ENCODE results near the gene TMEM33. TPM values are rescaled to one million over a fixed set of nuclear protein-coding genes. Genes with fewer than 3 reads are reported as not detected.

TMEM33 gene
- total RNA-seq, 4 donors from 2014 or later: 18.2 to 67.4 (median 46.7) TPM

DNA sequence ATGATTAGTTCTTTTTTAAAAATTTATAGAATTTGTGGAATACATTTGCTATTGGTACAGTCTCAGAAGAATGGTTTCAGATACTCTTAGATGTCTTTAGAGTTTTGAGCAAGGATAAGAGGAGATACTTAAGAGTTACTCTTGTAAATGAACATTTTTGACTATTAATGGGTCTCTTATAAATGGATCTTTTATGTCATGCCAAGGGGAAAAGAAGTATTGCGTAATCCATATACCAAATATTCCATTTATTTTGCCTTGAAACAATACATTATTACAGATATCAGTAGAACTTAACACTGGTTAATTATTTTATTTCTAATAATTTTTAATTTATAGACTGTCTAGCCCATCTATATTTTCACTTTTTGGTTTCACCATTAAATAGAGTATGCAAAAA lies 29.2 kb downstream of the TMEM33 start:
- H3K4me3 ChIP-seq: no peak overlapping the region
- no peak for DNase-seq
- TF ChIP-seq, protein P1, sequence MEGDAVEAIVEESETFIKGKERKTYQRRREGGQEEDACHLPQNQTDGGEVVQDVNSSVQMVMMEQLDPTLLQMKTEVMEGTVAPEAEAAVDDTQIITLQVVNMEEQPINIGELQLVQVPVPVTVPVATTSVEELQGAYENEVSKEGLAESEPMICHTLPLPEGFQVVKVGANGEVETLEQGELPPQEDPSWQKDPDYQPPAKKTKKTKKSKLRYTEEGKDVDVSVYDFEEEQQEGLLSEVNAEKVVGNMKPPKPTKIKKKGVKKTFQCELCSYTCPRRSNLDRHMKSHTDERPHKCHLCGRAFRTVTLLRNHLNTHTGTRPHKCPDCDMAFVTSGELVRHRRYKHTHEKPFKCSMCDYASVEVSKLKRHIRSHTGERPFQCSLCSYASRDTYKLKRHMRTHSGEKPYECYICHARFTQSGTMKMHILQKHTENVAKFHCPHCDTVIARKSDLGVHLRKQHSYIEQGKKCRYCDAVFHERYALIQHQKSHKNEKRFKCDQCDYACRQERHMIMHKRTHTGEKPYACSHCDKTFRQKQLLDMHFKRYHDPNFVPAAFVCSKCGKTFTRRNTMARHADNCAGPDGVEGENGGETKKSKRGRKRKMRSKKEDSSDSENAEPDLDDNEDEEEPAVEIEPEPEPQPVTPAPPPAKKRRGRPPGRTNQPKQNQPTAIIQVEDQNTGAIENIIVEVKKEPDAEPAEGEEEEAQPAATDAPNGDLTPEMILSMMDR (IDR thresholded peaks at IDR 0.05): no peak
- TF ChIP-seq POLR2A (IDR thresholded peaks at IDR 0.05): no peak
- peaks cover 0 to 8% (median 0%) of the 10 kb centered on the region in 4 donors for H3K9me3 ChIP-seq
- no peaks in the 10 kb centered on the region for H3K36me3 ChIP-seq
- H3K27me3 ChIP-seq: no peaks in the 10 kb centered on the region
- no peak overlapping the region for H3K27ac ChIP-seq
- no peaks in the 10 kb centered on the region for H3K4me1 ChIP-seq

- DNase-seq: no peak
- Histone ChIP-seq H3K27me3 (no peaks in the 10 kb centered on the region), H3K36me3 (no peaks in the 10 kb centered on the region), H3K9me3 (peaks cover 0 to 8% (median 0%) of the 10 kb centered on the region in 4 donors), H3K4me1 (no peaks in the 10 kb centered on the region), H3K27ac (no peak overlapping the region), H3K4me3 (no peak overlapping the region)
- TF ChIP-seq, protein P1 (IDR thresholded peaks at IDR 0.05): no peak
- TF ChIP-seq POLR2A (IDR thresholded peaks at IDR 0.05): no peak
These were observed 32.2 kb downstream of the TMEM33 start for GRCh38 chr4:41967392-41967791.

DNA sequence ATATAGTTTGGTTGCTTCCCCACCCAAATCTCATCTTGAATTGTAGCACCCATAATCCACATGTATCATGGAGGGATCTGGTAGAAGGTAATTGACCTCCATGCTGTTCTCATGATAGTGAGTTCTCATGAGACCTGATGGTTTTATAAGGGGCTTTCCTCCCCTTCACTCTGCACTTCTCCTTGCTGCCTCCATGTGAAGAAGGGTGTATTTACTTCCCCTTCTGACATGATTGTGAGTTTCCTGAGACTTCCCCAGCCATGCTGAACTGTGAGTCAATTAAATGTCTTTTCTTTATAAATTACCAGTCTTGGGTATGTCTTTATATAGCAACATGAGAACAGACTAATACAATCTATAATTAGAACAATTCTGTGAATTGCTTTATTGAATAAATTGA lies 34.4 kb downstream of the TMEM33 start:
- no peaks in the 10 kb centered on the region for H3K27me3 ChIP-seq
- H3K4me1 ChIP-seq: no peaks in the 10 kb centered on the region
- no peak for TF ChIP-seq POLR2A (IDR thresholded peaks at IDR 0.05)
- TF ChIP-seq, protein P1 (IDR thresholded peaks at IDR 0.05): no peak
- no peaks in the 10 kb centered on the region for H3K36me3 ChIP-seq
- H3K4me3 ChIP-seq: no peak overlapping the region
- H3K9me3 ChIP-seq: peaks cover 0 to 8% (median 0%) of the 10 kb centered on the region in 4 donors
- H3K27ac ChIP-seq: no peak overlapping the region
- no peak for DNase-seq

GRCh38 chr4:41975341-41975740 lies 40.1 kb downstream of the TMEM33 start:
- H3K4me3 ChIP-seq: no peak overlapping the region
- H3K27ac ChIP-seq: no peak overlapping the region
- H3K36me3 ChIP-seq: no peaks in the 10 kb centered on the region
- DNase-seq: no peak
- no peak for TF ChIP-seq POLR2A (IDR thresholded peaks at IDR 0.05)
- TF ChIP-seq, protein P1 (IDR thresholded peaks at IDR 0.05): no peak
- H3K4me1 ChIP-seq: no peaks in the 10 kb centered on the region
- H3K27me3 ChIP-seq: no peaks in the 10 kb centered on the region
- H3K9me3 ChIP-seq: no peaks in the 10 kb centered on the region

- no peak for DNase-seq
- Histone ChIP-seq H3K27me3 (no peaks in the 10 kb centered on the region), H3K36me3 (no peaks in the 10 kb centered on the region), H3K9me3 (no peaks in the 10 kb centered on the region), H3K4me3 (no peak overlapping the region), H3K4me1 (no peaks in the 10 kb centered on the region), H3K27ac (no peak overlapping the region)
- TF ChIP-seq POLR2A (IDR thresholded peaks at IDR 0.05): no peak
- TF ChIP-seq, protein P1 (IDR thresholded peaks at IDR 0.05): no peak
These were observed 41.7 kb downstream of the TMEM33 start for GRCh38 chr4:41976775-41977516.

All from Peyer's patch (tissue), 4 donors.